Small intestine (tissue), 7 donors: ENCODE measurements around the gene ELMO1. TPM values are rescaled to one million over a fixed set of nuclear protein-coding genes. Genes with fewer than 3 reads are reported as not detected.

Experiments
- DNase-seq, 2 donors: peaks; one replicate each; pipeline versions ENCODE4 v3.0.0 to v3.0.0-alpha.2; 2013
- FAIRE-seq: peaks from 2 replicates; lab custom pipeline; 2012; peaks lifted over from hg19 to GRCh38; lab: Jason Lieb, UNC
- H3K27ac ChIP-seq, 3 donors: one replicate each; pipeline ENCODE4 v1.5.1; 2013; ENCODE audit warnings: low read length in 2 of 3, mild to moderate bottlenecking in 2 of 3, control low read depth in 1 of 3, inconsistent platforms in 1 of 3, low read depth in 1 of 3, moderate library complexity in 1 of 3
- H3K27me3 ChIP-seq, 3 donors: one replicate each; pipeline ENCODE4 v1.6.1; 2013; ENCODE audit warnings: low read length in 3 of 3, inconsistent platforms in 1 of 3; ENCODE audit not compliant: control insufficient read depth in 3 of 3, insufficient read depth in 3 of 3
- H3K36me3 ChIP-seq, 3 donors: one replicate each; pipeline ENCODE4 v1.6.1; 2013; ENCODE audit warnings: low read length in 3 of 3, inconsistent platforms in 1 of 3, low read depth in 1 of 3, mild to moderate bottlenecking in 1 of 3, moderate library complexity in 1 of 3; ENCODE audit not compliant: control insufficient read depth in 3 of 3, insufficient read depth in 2 of 3
- H3K4me1 ChIP-seq, 3 donors: one replicate each; pipeline ENCODE4 v1.6.1; 2013; ENCODE audit warnings: low read length in 2 of 3, inconsistent platforms in 1 of 3, low read depth in 1 of 3, mild to moderate bottlenecking in 1 of 3, moderate library complexity in 1 of 3; ENCODE audit not compliant: control insufficient read depth in 3 of 3, insufficient read depth in 2 of 3
- H3K4me3 ChIP-seq, 3 donors: one replicate each; pipeline ENCODE4 v1.5.1; 2013; ENCODE audit warnings: low read length in 3 of 3, control low read depth in 1 of 3, inconsistent platforms in 1 of 3, low read depth in 1 of 3, mild to moderate bottlenecking in 1 of 3, moderate library complexity in 1 of 3
- H3K9me3 ChIP-seq, 2 donors: one replicate each; pipeline ENCODE4 v1.6.1; 2013; ENCODE audit warnings: low read depth in 1 of 2, low read length in 1 of 2; ENCODE audit not compliant: control insufficient read depth in 2 of 2, insufficient read depth in 1 of 2
- WGBS, 3 donors: extraction: QIAGEN DNeasy Blood & Tissue Kit; methylation state at CpG; one replicate each; pipeline ENCODE4 v1.1.7; 2013; 5-methylcytosine and 5-hydroxymethylcytosine counted together
- polyA plus RNA-seq, 4 donors: library from polyadenylated mRNA; stranded (reverse) in 3 of 4; unstranded in 1 of 4; fragments of 200-250 nt in 3 of 4; fragments of 120-200 nt in 1 of 4; gene quantifications; one replicate each; pipeline versions ENCODE4 v1.2.1 to v1.2.3, GENCODE V29; 2013
- donor health status: healthy with polysubstance abuse.
- donor health status: control.
- donor health status: control.
- donor health status: Bipolar disorder and iron deficiency.
- donor health status: healthy.

The ELMO1 gene
- polyA plus RNA-seq, 4 donors, result 1.8 to 9.3 (median 7.3) TPM

DNA sequence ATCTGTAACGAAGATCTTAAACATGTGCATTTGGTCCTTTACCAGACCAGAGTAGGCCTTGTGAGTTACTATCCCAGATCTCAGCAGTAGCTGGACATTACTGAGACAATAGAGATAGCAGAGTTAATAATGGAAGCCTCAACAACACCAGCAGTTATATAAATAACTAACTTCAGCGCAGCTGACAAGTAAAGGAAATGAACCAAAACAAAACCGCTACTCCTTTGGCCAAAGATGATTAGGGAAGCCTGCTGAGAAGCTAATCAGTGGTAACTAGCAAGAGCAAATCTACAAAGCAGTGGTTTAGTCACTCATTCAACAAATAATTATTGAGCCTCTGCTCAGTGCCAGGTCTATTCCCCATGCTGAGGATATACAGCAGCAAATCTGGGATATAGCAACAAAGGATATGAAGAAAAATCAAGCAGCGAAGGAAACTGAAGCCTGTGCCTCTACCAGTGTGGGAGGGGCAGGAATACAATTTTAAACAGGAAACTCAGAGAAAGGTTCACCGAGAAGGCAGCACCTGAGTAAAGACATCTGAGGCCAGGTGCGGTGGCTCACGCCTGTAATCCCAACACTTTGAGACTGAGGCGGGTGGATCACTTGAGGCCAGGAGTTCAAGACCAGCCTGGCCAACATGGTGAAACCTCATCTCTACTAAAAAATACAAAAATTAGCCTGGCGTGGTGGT, 103.6 kb downstream of the ELMO1 start:
- peak overlapping the region in 1 of 3 donors; percentile 64 for H3K27ac ChIP-seq
- no peak for DNase-seq

DNA sequence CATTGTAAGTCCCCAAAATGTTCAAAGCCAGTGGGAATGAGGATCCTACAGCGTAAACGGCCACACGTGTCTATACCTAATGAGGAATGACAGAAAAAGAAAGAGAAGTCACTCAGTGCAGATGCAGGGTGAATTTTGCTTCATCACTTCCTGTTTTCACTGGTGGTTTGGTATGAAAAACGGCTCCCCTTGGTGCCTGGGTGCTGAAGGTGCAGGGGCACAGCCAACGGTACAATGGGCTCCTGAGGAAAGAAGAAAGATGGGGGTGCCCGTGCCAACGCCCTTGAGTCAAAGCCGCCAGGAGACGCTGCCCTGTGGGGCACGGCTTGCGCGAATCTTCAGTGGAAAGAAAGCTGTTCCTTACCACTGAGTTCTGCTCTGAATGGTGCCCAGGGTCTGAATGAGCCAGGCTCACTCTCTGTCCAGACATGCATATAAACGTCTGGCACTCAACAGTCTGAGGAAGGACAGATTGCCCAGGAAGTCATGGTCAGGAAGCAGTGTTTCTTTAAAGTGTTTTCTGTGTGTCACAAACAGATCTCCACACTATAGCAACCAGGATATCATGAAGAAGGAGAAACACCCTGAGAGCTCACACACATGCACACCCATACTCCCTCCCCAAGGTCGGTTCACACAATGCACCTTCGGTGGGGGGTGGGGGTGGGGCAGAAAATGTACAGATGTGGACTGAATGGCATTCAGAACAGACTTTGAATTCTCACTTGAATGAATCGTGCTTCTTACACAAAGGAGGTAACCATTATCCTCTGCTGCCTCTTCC, 105.8 kb downstream of the ELMO1 start:
- H3K27me3 ChIP-seq, result no peaks in the 10 kb centered on the region
- H3K27ac ChIP-seq, result peak overlapping the region in 1 of 3 donors; percentile 74
- DNase-seq, result peak in 1 of 2 donors; percentile 27
- H3K4me3 ChIP-seq, result peak overlapping the region in 2 of 3 donors; percentile 32 to 33
- no peak for FAIRE-seq
- no peaks in the 10 kb centered on the region for H3K9me3 ChIP-seq
- H3K36me3 ChIP-seq, result no peaks in the 10 kb centered on the region
- H3K4me1 ChIP-seq, result no peaks in the 10 kb centered on the region
- WGBS, 3 donors, result 50 to 69% (median 54%) methylated on average over 16 of the region's 16 CpGs

More for the DNA sequence above, 103.6 kb downstream of the ELMO1 start:
- FAIRE-seq, result no peak
- H3K27me3 ChIP-seq, result no peaks in the 10 kb centered on the region
- H3K36me3 ChIP-seq, result no peaks in the 10 kb centered on the region
- 64 to 76% (median 75%) methylated on average over 9 of the region's 9 CpGs for WGBS, 3 donors
- no peaks in the 10 kb centered on the region for H3K4me1 ChIP-seq
- no peaks in the 10 kb centered on the region for H3K9me3 ChIP-seq
- no peak overlapping the region for H3K4me3 ChIP-seq

DNA sequence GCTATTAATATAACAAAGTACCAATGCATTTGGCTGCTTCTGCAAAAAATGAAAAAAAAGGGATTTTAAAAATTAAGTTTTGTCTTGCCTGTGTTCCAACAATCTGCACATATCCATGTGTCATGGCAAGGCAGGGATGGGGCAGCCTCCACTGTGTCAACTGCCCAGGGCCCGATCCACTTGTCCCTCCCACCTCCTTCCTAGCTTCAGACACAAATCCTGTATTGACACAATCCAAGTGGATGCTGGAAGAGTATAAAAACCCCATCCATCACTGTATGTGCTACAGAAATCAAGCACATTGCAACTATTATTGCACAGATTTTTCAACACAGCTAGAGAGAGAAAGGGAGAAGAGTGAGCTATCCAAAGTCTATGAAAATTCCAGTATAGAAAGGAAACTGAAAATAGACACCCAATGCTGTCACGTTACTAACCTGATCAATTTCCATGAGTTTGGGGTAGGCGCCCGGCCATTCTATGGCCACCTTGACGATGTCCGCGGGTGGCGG, 106.4 kb downstream of the ELMO1 start:
- Histone ChIP-seq H3K27me3 (no peaks in the 10 kb centered on the region), H3K27ac (peak overlapping the region in 1 of 3 donors; percentile 74), H3K4me3 (peak overlapping the region in 2 of 3 donors; percentile 32 to 33), H3K9me3 (no peaks in the 10 kb centered on the region), H3K4me1 (no peaks in the 10 kb centered on the region), H3K36me3 (no peaks in the 10 kb centered on the region)
- FAIRE-seq (no peak), DNase-seq (no peak)
- WGBS, 3 donors, result 72 to 74% (median 73%) methylated on average over 8 of the region's 8 CpGs

DNA sequence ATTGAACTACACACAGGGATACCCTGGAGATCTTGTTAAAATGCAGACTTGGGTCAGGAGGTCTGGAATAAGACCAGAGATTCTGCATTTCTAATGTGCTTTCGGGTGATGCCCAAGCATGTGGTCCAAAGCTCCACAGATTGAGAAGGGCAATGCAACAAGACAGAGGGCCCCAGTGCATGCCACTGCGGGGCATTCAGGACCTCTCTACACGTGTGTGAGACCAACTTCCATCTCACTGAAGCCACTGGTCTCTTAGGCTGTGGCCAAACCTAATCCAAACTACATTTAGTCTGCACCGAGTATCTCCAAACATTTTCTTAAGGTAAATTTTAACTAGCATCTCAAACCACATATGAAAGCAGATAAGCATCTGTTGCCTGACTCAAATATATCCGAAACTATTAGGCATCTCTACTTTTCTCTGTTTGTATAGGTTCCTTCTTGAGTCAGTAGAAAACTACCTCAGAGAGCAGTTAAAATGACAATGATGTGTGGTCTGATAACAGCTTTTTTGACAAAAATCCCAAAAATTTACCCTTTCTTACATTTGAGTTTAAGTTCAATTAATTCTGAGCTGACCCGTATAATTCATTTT, 107.5 kb downstream of the ELMO1 start:
- H3K9me3 ChIP-seq, result no peaks in the 10 kb centered on the region
- H3K4me3 ChIP-seq, result no peak overlapping the region
- H3K27me3 ChIP-seq, result no peaks in the 10 kb centered on the region
- H3K4me1 ChIP-seq, result no peaks in the 10 kb centered on the region
- H3K36me3 ChIP-seq, result no peaks in the 10 kb centered on the region
- no peak for FAIRE-seq
- WGBS, 3 donors, result 48 to 65% (median 55%) methylated on average over 6 of the region's 6 CpGs
- peak overlapping the region in 1 of 3 donors; percentile 26 for H3K27ac ChIP-seq
- no peak for DNase-seq

DNA sequence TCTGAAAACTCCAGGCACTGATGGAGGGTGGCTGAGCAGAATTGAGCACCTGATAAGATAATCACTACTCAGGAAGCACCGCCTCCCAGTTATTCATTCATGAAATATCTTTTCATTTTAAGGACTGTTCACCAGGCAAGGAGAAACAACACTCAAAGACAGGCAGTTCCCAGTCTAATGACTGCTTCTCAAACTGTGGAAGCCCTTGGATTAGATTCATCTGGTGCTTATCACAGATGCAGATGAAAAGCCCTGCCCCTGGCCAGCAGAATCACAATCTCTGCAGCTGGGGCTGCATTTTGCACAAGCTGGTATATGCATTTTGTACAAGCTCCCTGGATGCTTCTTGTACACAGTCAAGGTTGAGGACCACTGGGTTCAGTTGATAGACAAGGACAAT, 109.7 kb downstream of the ELMO1 start:
- H3K36me3 ChIP-seq, result no peaks in the 10 kb centered on the region
- no peaks in the 10 kb centered on the region for H3K9me3 ChIP-seq
- H3K27me3 ChIP-seq, result no peaks in the 10 kb centered on the region
- 36 to 76% (median 48%) methylated on average over 1 of the region's 1 CpG for WGBS, 3 donors
- no peak for DNase-seq
- no peak overlapping the region for H3K27ac ChIP-seq
- no peaks in the 10 kb centered on the region for H3K4me1 ChIP-seq
- H3K4me3 ChIP-seq, result no peak overlapping the region
- no peak for FAIRE-seq

DNA sequence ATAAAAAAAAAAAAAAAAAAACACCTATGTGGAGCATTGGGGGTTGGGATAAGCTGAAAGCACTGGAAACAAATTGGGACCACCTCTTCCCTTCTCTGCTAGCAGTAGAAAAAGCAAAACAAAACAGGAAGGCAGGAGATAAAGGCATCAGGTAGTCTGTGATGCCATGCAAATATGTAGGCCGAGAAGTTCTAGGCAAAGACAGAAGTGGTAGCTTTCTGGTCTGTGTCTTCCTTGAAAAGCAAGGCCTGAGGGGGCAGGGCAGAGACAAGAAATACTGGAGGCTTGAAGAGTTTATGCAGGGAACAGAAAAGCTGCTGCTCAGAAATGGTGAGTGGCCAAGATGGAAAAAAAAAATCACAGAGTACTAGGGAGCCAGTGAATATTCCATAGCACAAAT, 111.1 kb downstream of the ELMO1 start:
- DNase-seq (no peak), FAIRE-seq (no peak)
- 69 to 96% (median 80%) methylated on average over 1 of the region's 1 CpG for WGBS, 3 donors

DNA sequence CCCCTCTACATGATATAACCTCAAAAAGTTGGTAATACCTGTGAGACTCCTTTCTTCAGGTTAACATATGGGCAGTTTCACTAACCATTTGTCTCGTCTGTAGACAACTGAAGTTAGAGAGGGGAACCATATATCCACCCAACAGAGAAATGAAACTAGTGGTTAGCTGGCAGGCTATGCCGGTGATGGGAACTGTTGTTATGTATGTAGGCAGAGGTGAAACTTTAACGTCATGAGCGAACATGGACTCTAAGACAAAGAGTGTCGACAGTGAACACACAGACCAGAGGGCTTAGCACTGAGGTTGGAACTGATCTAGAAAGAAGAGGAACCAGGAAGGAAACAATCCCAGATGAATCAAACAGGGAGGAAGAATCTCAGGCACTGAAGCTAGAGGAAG, 112.4 kb downstream of the ELMO1 start:
- no peak for FAIRE-seq
- H3K36me3 ChIP-seq, result no peaks in the 10 kb centered on the region
- H3K4me1 ChIP-seq, result no peaks in the 10 kb centered on the region
- peak overlapping the region in 1 of 3 donors; percentile 38 for H3K27ac ChIP-seq
- no peak overlapping the region for H3K4me3 ChIP-seq
- 67 to 82% (median 79%) methylated on average over 5 of the region's 5 CpGs for WGBS, 3 donors
- no peaks in the 10 kb centered on the region for H3K9me3 ChIP-seq
- H3K27me3 ChIP-seq, result no peaks in the 10 kb centered on the region
- DNase-seq, result no peak

More for the DNA sequence above, 111.1 kb downstream of the ELMO1 start:
- Histone ChIP-seq H3K4me3 (no peak overlapping the region), H3K27me3 (no peaks in the 10 kb centered on the region), H3K36me3 (no peaks in the 10 kb centered on the region), H3K4me1 (no peaks in the 10 kb centered on the region), H3K27ac (no peak overlapping the region), H3K9me3 (no peaks in the 10 kb centered on the region)

DNA sequence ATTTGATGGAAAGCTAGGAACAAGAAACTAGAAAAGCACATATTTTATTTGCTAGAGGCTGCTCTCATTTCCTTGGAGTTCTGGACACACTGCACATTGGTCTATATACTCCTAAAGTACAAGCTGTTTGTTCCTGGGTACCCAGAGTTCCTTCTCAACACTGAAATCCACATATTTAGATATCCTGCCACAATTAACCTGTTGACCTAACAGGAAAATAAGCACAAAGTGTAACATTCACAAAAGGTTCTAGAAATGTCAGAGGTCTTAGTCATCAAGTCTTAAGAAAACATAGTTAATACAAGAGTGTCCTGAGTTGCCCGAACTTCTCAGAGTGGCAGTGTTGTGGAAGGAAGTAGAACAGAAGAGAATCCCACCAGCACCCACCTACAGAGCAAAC, 115.6 kb downstream of the ELMO1 start:
- Histone ChIP-seq H3K4me1 (no peaks in the 10 kb centered on the region), H3K27ac (peak overlapping the region in 1 of 3 donors; percentile 18), H3K27me3 (no peaks in the 10 kb centered on the region), H3K9me3 (no peaks in the 10 kb centered on the region), H3K36me3 (no peaks in the 10 kb centered on the region), H3K4me3 (no peak overlapping the region)
- no peak for FAIRE-seq
- DNase-seq, result no peak
- 57 to 68% (median 65%) methylated on average over 1 of the region's 1 CpG for WGBS, 3 donors
